ENCODE results near the gene MUC6. TPM values are rescaled to one million over a fixed set of nuclear protein-coding genes. Genes with fewer than 3 reads are reported as not detected.

MUC6 gene
- total RNA-seq, 6 experiments from 2014 or later, result not detected

- H3K27me3 Mint-ChIP-seq (ENCODE audit: insufficient read depth), result peaks cover 4% of the 10 kb centered on the region
- no peak for DNase-seq
- no peak overlapping the region for H3K4me3 Mint-ChIP-seq
- no peak overlapping the region for H3K27ac Mint-ChIP-seq
- peaks cover 9% of the 10 kb centered on the region; the same call in 1 of the 2 replicates for H3K36me3 Mint-ChIP-seq (ENCODE audit: low read depth)
- TF ChIP-seq CTCF (IDR thresholded peaks at IDR 0.05), result no peak
- H3K9me3 Mint-ChIP-seq, result peaks cover 10% of the 10 kb centered on the region
- no peaks in the 10 kb centered on the region for H3K4me1 Mint-ChIP-seq (ENCODE audit: low read depth)
Observed at GRCh38 chr11:1029051-1029450, 7.5 kb downstream of the MUC6 start.

- Mint-ChIP-seq H3K4me1 (ENCODE audit: low read depth) (no peaks in the 10 kb centered on the region), H3K9me3 (peaks cover 10% of the 10 kb centered on the region), H3K36me3 (ENCODE audit: low read depth) (peaks cover 9% of the 10 kb centered on the region; the same call in 1 of the 2 replicates), H3K4me3 (no peak overlapping the region), H3K27me3 (ENCODE audit: insufficient read depth) (peaks cover 4% of the 10 kb centered on the region), H3K27ac (no peak overlapping the region)
- DNase-seq, result no peak
- no peak for TF ChIP-seq CTCF (IDR thresholded peaks at IDR 0.05)
Observed at GRCh38 chr11:1028616-1029015, 7.9 kb downstream of the MUC6 start.

- peaks cover 10% of the 10 kb centered on the region for H3K9me3 Mint-ChIP-seq
- H3K4me1 Mint-ChIP-seq (ENCODE audit: low read depth), result no peaks in the 10 kb centered on the region
- H3K4me3 Mint-ChIP-seq, result no peak overlapping the region
- no peak for DNase-seq
- H3K27me3 Mint-ChIP-seq (ENCODE audit: insufficient read depth), result peaks cover 3% of the 10 kb centered on the region
- H3K36me3 Mint-ChIP-seq (ENCODE audit: low read depth), result peaks cover 10% of the 10 kb centered on the region; the same call in 1 of the 2 replicates
- no peak overlapping the region for H3K27ac Mint-ChIP-seq
- no peak for TF ChIP-seq CTCF (IDR thresholded peaks at IDR 0.05)
Observed at GRCh38 chr11:1028291-1028540, 8.3 kb downstream of the MUC6 start.

- Mint-ChIP-seq H3K27me3 (ENCODE audit: insufficient read depth) (peaks cover 3% of the 10 kb centered on the region), H3K27ac (no peak overlapping the region), H3K36me3 (ENCODE audit: low read depth) (peaks cover 15% of the 10 kb centered on the region; the same call in 1 of the 2 replicates), H3K4me3 (no peak overlapping the region), H3K9me3 (peaks cover 10% of the 10 kb centered on the region), H3K4me1 (ENCODE audit: low read depth) (no peaks in the 10 kb centered on the region)
- TF ChIP-seq CTCF (IDR thresholded peaks at IDR 0.05), result no peak
- DNase-seq, result no peak
Observed at GRCh38 chr11:1027483-1028290, 8.8 kb downstream of the MUC6 start.

- Mint-ChIP-seq H3K4me1 (ENCODE audit: low read depth) (no peaks in the 10 kb centered on the region), H3K9me3 (peaks cover 3% of the 10 kb centered on the region; the same call in 1 of the 2 replicates), H3K36me3 (ENCODE audit: low read depth) (peaks cover 9% of the 10 kb centered on the region; the same call in 1 of the 2 replicates), H3K27me3 (ENCODE audit: insufficient read depth) (peaks cover 3% of the 10 kb centered on the region), H3K27ac (no peak overlapping the region), H3K4me3 (no peak overlapping the region)
- TF ChIP-seq CTCF (IDR thresholded peaks at IDR 0.05), result no peak
- no peak for DNase-seq
Observed at GRCh38 chr11:1026641-1027482, 9.7 kb downstream of the MUC6 start.
